AG09319 (cell line): Measurements from ENCODE around the gene CD244.

Source experiments
- DNase-seq: peaks from one replicate; pipeline ENCODE4 v3.0.0-alpha.2; 2010; ENCODE audit warnings: low read depth; ENCODE audit errors: extremely low read depth
- CTCF ChIP-seq: IDR thresholded peaks from 2 replicates; pipeline ENCODE4 v1.5.1; 2011; ENCODE audit warnings: low read depth, mild to moderate bottlenecking, inconsistent platforms, low read length, moderate library complexity

CD244 gene

GRCh38 chr1:160834945-160835565, 27.6 kb downstream of the CD244 start:
- no peak for DNase-seq
- peak; percentile 22 for TF ChIP-seq CTCF

- DNase-seq = no peak
- TF ChIP-seq CTCF = peak; percentile 30
Measured at GRCh38 chr1:160830321-160831153, 32.1 kb downstream of the CD244 start.

- no peak for DNase-seq
- no peak for TF ChIP-seq CTCF
Measured at GRCh38 chr1:160829766-160830165, 32.9 kb downstream of the CD244 start.

GRCh38 chr1:160827418-160827817, 35.3 kb downstream of the CD244 start:
- no peak for DNase-seq
- no peak for TF ChIP-seq CTCF

GRCh38 chr1:160826546-160826945, 36.1 kb downstream of the CD244 start:
- TF ChIP-seq CTCF = no peak
- no peak for DNase-seq

GRCh38 chr1:160823296-160823695, 39.4 kb downstream of the CD244 start:
- DNase-seq = no peak
- no peak for TF ChIP-seq CTCF

GRCh38 chr1:160821627-160822026, 41.1 kb downstream of the CD244 start:
- DNase-seq = no peak
- TF ChIP-seq CTCF = no peak
